DOHH2 (cell line): ENCODE results near the gene TEX261.

Experiments used
- H3F3A ChIP-seq: fragments of 200-600 bp; sonication (generic), shearing (Covaris generic); 2 replicates; pipeline ENCODE4 v1.6.0; 2016; ENCODE audit warnings: antibody characterized with exemption, mild to moderate bottlenecking; ENCODE audit not compliant: control insufficient read depth, insufficient read depth
- H3K27ac ChIP-seq: fragments of 200-600 bp; sonication (generic); 2 replicates; pipeline ENCODE4 v1.5.1; 2014; ENCODE audit warnings: low read depth, mild to moderate bottlenecking, low read length, moderate library complexity
- H3K27me3 ChIP-seq: fragments of 200-600 bp; sonication (generic); 2 replicates; pipeline ENCODE4 v1.6.1; 2014; ENCODE audit warnings: mild to moderate bottlenecking, low read length, mixed read lengths; ENCODE audit not compliant: control insufficient read depth
- H3K36me3 ChIP-seq: fragments of 200-600 bp; sonication (generic); 2 replicates; pipeline ENCODE4 v1.6.1; 2014; ENCODE audit warnings: mild to moderate bottlenecking, low read length, moderate library complexity, mixed read lengths; ENCODE audit not compliant: control insufficient read depth
- H3K4me1 ChIP-seq: fragments of 200-600 bp; sonication (generic); 2 replicates; pipeline ENCODE4 v1.6.1; 2014; ENCODE audit warnings: mild to moderate bottlenecking, low read length, mixed read lengths; ENCODE audit not compliant: control insufficient read depth
- H3K4me2 ChIP-seq: fragments of 200-600 bp; sonication (generic); 2 replicates; pipeline ENCODE4 v1.6.0; 2014; ENCODE audit warnings: mild to moderate bottlenecking, low read length, moderate library complexity
- H3K4me3 ChIP-seq: fragments of 200-600 bp; sonication (generic); 2 replicates; pipeline ENCODE4 v1.5.1; 2014; ENCODE audit warnings: mild to moderate bottlenecking, low read length, mixed read lengths
- H3K79me2 ChIP-seq: fragments of 200-600 bp; sonication (generic); 2 replicates; pipeline ENCODE4 v1.6.1; 2014; ENCODE audit warnings: mild to moderate bottlenecking, low read length, mixed read lengths; ENCODE audit not compliant: control insufficient read depth
- H3K9me2 ChIP-seq: fragments of 200-600 bp; sonication (generic); replicated peaks from 2 replicates; pipeline ENCODE4 v1.6.1; 2014; ENCODE audit warnings: mild to moderate bottlenecking, low read length, mixed read lengths; ENCODE audit not compliant: control insufficient read depth
- H3K9me3 ChIP-seq: fragments of 200-600 bp; sonication (generic); 2 replicates; pipeline ENCODE4 v1.6.1; 2014; ENCODE audit warnings: antibody characterized with exemption, low read length, mixed read lengths; ENCODE audit not compliant: control insufficient read depth, insufficient read depth
- H4K20me1 ChIP-seq: fragments of 200-600 bp; sonication (generic); 2 replicates; pipeline ENCODE4 v1.6.0; 2014; ENCODE audit warnings: low read depth, mild to moderate bottlenecking, antibody characterized with exemption, low read length, moderate library complexity; ENCODE audit not compliant: control insufficient read depth, insufficient read depth
- CTCF ChIP-seq: fragments of 200-600 bp; sonication (generic); IDR thresholded peaks from one replicate; pipeline ENCODE4 v1.5.1; 2014; ENCODE audit warnings: antibody characterized with exemption, mild to moderate bottlenecking, low read depth, low read length; ENCODE audit not compliant: poor library complexity, severe bottlenecking
- EZH2phosphoT487 ChIP-seq: fragments of 200-600 bp; sonication (generic); IDR thresholded peaks from 2 replicates; pipeline ENCODE4 v1.6.1; 2017; ENCODE audit warnings: borderline replicate concordance, mild to moderate bottlenecking, antibody characterized with exemption, low read length, moderate library complexity, mixed read lengths

Gene TEX261

GRCh38 chr2:71005271-71006202 is 10.9 kb upstream of the TEX261 start:
- Histone ChIP-seq H3K27ac (no peak overlapping the region), H4K20me1 (no peaks in the 10 kb centered on the region), H3K4me2 (no peak overlapping the region), H3K79me2 (no peaks in the 10 kb centered on the region), H3K4me3 (no peak overlapping the region), H3K9me2 (no peaks in the 10 kb centered on the region), H3K27me3 (no peaks in the 10 kb centered on the region), H3K36me3 (no peaks in the 10 kb centered on the region), H3K9me3 (no peaks in the 10 kb centered on the region), H3K4me1 (peaks cover 14% of the 10 kb centered on the region), H3F3A (no peaks in the 10 kb centered on the region)
- TF ChIP-seq EZH2phosphoT487: no peak
- TF ChIP-seq CTCF: no peak

DNA sequence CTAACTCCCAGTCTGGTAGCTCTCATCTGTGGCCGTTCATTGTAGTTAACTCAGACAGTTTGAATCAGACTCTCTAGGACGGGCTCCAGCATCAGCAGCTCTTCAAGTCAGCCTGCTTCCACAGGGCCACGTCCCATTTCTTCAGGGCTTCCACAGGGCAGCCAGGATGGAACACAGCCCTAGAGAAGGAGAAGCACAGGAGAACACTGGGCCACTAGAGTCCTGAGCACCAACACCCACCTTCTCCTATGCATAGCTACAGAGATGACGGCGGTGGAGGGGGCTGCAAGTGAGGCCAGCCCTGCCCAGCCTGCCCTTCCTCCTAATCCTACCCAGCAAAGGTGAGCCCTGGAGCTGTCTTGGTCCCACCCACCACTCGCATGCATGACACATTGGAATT is 10.2 kb upstream of the TEX261 start:
- no peaks in the 10 kb centered on the region for H4K20me1 ChIP-seq
- TF ChIP-seq EZH2phosphoT487 (no peak), CTCF (no peak)
- H3F3A ChIP-seq: no peaks in the 10 kb centered on the region
- peaks cover 16% of the 10 kb centered on the region for H3K4me1 ChIP-seq
- no peaks in the 10 kb centered on the region for H3K27me3 ChIP-seq
- H3K36me3 ChIP-seq: no peaks in the 10 kb centered on the region
- no peak overlapping the region for H3K4me2 ChIP-seq
- H3K79me2 ChIP-seq: no peaks in the 10 kb centered on the region
- no peak overlapping the region for H3K4me3 ChIP-seq
- no peak overlapping the region for H3K27ac ChIP-seq
- no peaks in the 10 kb centered on the region for H3K9me2 ChIP-seq
- no peaks in the 10 kb centered on the region for H3K9me3 ChIP-seq

GRCh38 chr2:71003966-71004755 is 9.5 kb upstream of the TEX261 start:
- TF ChIP-seq CTCF (no peak), EZH2phosphoT487 (no peak)
- H3K4me2 ChIP-seq: no peak overlapping the region
- no peaks in the 10 kb centered on the region for H3K79me2 ChIP-seq
- peaks cover 23% of the 10 kb centered on the region for H3K4me1 ChIP-seq
- H3K27ac ChIP-seq: no peak overlapping the region
- H3K36me3 ChIP-seq: no peaks in the 10 kb centered on the region
- no peak overlapping the region for H3K4me3 ChIP-seq
- H4K20me1 ChIP-seq: no peaks in the 10 kb centered on the region
- no peaks in the 10 kb centered on the region for H3K27me3 ChIP-seq
- no peaks in the 10 kb centered on the region for H3K9me2 ChIP-seq
- no peaks in the 10 kb centered on the region for H3F3A ChIP-seq
- no peaks in the 10 kb centered on the region for H3K9me3 ChIP-seq
